Activated CD4-positive, alpha-beta T cell treated with anti-CD3 and anti-CD28 coated beads for 1 hour (primary cell): ENCODE data around the gene KLHL7.
"Not testable (repeated sequence)": the region's sequence is repeated elsewhere in the genome, so short reads cannot be mapped to it uniquely, and the experiment has no call there.

Source experiments
- DNase-seq: peaks from one replicate; pipeline ENCODE4 v3.0.0-alpha.2; 2020

Gene KLHL7

DNA sequence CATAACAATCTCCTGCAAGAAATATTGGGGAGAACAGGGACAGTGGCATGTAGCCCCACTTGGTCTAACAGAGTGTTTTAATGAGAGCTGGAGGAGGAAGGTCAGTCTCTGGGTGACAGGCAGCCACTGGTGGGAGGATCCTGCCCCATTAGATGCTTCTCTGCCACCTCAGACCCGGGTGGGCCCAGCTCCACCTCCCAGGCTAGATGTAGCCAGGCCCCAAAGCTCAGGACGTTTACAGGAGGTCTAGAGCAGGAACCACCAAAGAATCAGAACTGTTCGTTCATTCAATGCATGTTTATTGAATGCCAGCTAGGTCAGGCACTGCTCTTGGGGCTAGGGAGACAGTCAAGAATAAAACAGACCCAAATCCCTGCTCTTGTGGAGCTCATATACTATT, 112.6 kb downstream of the KLHL7 start:
- no peak for DNase-seq

GRCh38 chr7:23220690-23221305, 115.2 kb downstream of the KLHL7 start:
- DNase-seq, result no peak

GRCh38 chr7:23222439-23223030, 117.0 kb downstream of the KLHL7 start:
- DNase-seq, result no peak

DNA sequence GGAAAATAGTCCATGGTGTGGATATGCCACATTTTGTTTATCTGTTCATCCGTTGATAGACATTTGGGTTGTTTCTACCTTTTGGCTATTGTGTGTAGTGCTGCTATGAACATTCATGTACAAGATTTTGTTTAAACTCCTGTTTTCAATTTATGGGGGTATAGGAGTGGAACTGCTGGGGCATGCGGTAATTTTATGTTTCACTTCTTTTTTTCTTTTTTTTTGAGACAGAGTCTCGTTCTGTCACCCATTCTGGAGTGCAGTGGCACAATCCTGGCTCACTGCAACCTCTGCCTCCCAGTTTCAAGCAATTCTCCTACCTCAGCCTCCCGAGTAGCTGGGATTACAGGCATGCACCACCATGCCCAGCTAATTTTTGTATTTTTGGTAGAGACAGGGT, 118.8 kb downstream of the KLHL7 start:
- DNase-seq, result not testable (repeated sequence)

- DNase-seq, result no peak
Measured at GRCh38 chr7:23226844-23227450, 121.4 kb downstream of the KLHL7 start.
